Natural killer cell treated with Interleukin-12 subunit alpha and Interleukin-12 subunit beta and Interleukin-15 and Interleukin-18, amount 100 ng/mL, for 72 hours (primary cell): Measurements from ENCODE around the gene HEY2. TPM values are rescaled to one million over a fixed set of nuclear protein-coding genes. Genes with fewer than 3 reads are reported as not detected.

ENCODE experiments used
- ATAC-seq, 2 donors: fragments of 150-1000 bp; cut with Tn5 transposase in 1 of 2; sonication (Bioruptor Pico), chemical (Tn5 transposase) in 1 of 2; 2 replicates each; pipeline ENCODE4 v1.10.0; 2021
- DNase-seq: peaks from one replicate; pipeline ENCODE4 v3.0.0; 2022; ENCODE audit warnings: low spot score
- H3K27ac Mint-ChIP-seq, 2 donors: 1 replicate in 1 of 2; 2 replicates in 1 of 2; pipeline ENCODE4 v1.8.0; 2022; ENCODE audit warnings: mixed read lengths in 2 of 2, mild to moderate bottlenecking in 1 of 2, moderate library complexity in 1 of 2
- H3K27me3 Mint-ChIP-seq, 2 donors: 1 replicate in 1 of 2; 2 replicates in 1 of 2; pipeline ENCODE4 v1.8.0; 2022; ENCODE audit warnings: mixed read lengths in 2 of 2
- H3K36me3 Mint-ChIP-seq: one replicate; pipeline ENCODE4 v1.8.0; 2022; ENCODE audit warnings: mixed read lengths
- H3K4me1 Mint-ChIP-seq, 2 donors: 1 replicate in 1 of 2; 2 replicates in 1 of 2; pipeline ENCODE4 v1.8.0; 2022; ENCODE audit warnings: low read depth in 2 of 2, mixed read lengths in 2 of 2, mild to moderate bottlenecking in 1 of 2
- H3K4me3 Mint-ChIP-seq: one replicate; pipeline ENCODE4 v1.8.0; 2022; ENCODE audit warnings: mixed read lengths
- H3K9me3 Mint-ChIP-seq: 2 replicates; pipeline ENCODE4 v1.8.0; 2022; ENCODE audit warnings: mixed read lengths
- total RNA-seq, 2 donors: library from RNA; stranded (reverse); gene quantifications; one replicate each; pipeline ENCODE4 v1.2.3, GENCODE V29; 2022

The HEY2 gene
- total RNA-seq, 2 donors from 2014 or later: 0.10 TPM; not detected in 1

DNA sequence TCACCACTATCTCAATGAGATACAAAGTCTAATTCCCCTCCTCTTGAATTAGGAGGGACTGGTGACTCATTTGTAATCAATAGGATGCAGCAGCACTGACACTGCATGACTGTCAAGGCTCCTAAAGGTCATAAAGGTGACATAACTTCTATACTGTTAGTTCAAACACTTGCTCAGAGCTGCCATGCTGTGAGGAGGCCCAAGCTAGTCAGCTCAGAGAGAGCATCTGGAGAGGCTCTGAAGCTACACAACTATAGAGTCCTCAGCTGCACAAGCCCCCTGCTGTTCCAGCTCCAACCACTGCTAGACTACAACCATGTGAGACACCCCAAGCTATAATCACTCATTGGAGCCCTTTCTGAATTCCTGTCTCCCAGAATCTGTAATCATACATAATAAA is 17.0 kb upstream of the HEY2 start:
- H3K36me3 Mint-ChIP-seq: no peaks in the 10 kb centered on the region
- no peaks in the 10 kb centered on the region for H3K9me3 Mint-ChIP-seq
- H3K4me3 Mint-ChIP-seq: no peak overlapping the region
- H3K27me3 Mint-ChIP-seq: peaks cover 34 to 63% of the 10 kb centered on the region in 2 donors
- no peak overlapping the region for H3K27ac Mint-ChIP-seq
- H3K4me1 Mint-ChIP-seq: no peaks in the 10 kb centered on the region
- ATAC-seq (no peak), DNase-seq (no peak)

- no peaks in the 10 kb centered on the region for H3K9me3 Mint-ChIP-seq
- H3K36me3 Mint-ChIP-seq: no peaks in the 10 kb centered on the region
- no peaks in the 10 kb centered on the region for H3K4me1 Mint-ChIP-seq
- H3K27ac Mint-ChIP-seq: no peak overlapping the region
- no peak for DNase-seq
- H3K27me3 Mint-ChIP-seq: peaks cover 39 to 60% of the 10 kb centered on the region in 2 donors
- no peak for ATAC-seq
- no peak overlapping the region for H3K4me3 Mint-ChIP-seq
Measured at GRCh38 chr6:125733516-125734300, 15.7 kb upstream of the HEY2 start.

DNA sequence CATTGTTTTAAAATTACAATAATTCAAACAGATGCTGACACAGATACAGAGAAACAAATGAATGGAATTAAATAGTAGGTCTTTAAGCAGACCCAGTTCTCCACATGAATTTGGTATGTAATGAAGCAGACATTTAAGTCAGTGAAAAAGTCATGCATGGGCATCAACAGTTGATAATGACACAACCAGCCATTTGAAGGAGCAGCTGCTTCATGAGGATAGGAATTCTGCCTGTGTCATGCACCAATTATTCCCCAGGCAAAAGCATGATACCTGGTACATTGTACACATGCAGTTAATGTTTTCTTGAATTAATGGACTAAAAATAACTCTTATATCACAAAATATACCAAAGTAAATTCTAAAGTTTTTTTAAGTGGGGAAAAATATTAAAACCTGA is 11.2 kb upstream of the HEY2 start:
- DNase-seq (no peak), ATAC-seq (no peak)
- Mint-ChIP-seq H3K27me3 (peaks cover 37 to 51% of the 10 kb centered on the region in 2 donors), H3K9me3 (no peaks in the 10 kb centered on the region), H3K4me1 (no peaks in the 10 kb centered on the region), H3K27ac (no peak overlapping the region), H3K36me3 (no peaks in the 10 kb centered on the region), H3K4me3 (no peak overlapping the region)

- no peaks in the 10 kb centered on the region for H3K36me3 Mint-ChIP-seq
- ATAC-seq: no peak
- H3K27ac Mint-ChIP-seq: no peak overlapping the region
- no peak overlapping the region for H3K4me3 Mint-ChIP-seq
- no peak for DNase-seq
- peaks cover 35 to 51% of the 10 kb centered on the region in 2 donors for H3K27me3 Mint-ChIP-seq
- no peaks in the 10 kb centered on the region for H3K9me3 Mint-ChIP-seq
- H3K4me1 Mint-ChIP-seq: no peaks in the 10 kb centered on the region
Measured at GRCh38 chr6:125739364-125739763, 10.1 kb upstream of the HEY2 start.

DNA sequence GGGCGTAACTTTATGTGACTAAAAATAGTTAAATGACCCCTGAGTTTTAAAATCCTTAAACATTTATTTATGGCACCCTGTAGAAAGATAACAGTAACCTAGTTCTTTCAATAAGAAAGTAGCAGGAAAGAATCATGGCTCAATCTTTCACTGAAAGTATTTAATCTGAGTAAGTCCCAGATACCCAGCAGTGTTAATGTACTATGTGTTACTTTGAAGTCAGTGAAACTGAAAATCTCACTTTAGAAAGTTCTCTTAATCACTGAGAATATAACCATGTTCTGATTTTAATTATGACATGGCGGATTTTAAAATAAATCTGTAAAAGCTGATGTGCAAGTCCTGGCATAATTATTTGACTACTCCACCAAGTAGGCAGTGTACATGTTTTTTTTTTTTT is 8.1 kb upstream of the HEY2 start:
- ATAC-seq (no peak), DNase-seq (no peak)
- H3K36me3 Mint-ChIP-seq: no peaks in the 10 kb centered on the region
- no peak overlapping the region for H3K27ac Mint-ChIP-seq
- peaks cover 3 to 5% of the 10 kb centered on the region in 2 donors for H3K4me1 Mint-ChIP-seq
- peaks cover 24 to 46% of the 10 kb centered on the region in 2 donors for H3K27me3 Mint-ChIP-seq
- H3K4me3 Mint-ChIP-seq: no peak overlapping the region
- H3K9me3 Mint-ChIP-seq: no peaks in the 10 kb centered on the region

GRCh38 chr6:125742024-125742423 is 7.4 kb upstream of the HEY2 start:
- DNase-seq (no peak), ATAC-seq (no peak)
- Mint-ChIP-seq H3K27me3 (peaks cover 25 to 46% of the 10 kb centered on the region in 2 donors), H3K4me3 (no peak overlapping the region), H3K4me1 (peaks cover 9 to 12% of the 10 kb centered on the region in 2 donors), H3K27ac (no peak overlapping the region), H3K36me3 (no peaks in the 10 kb centered on the region), H3K9me3 (no peaks in the 10 kb centered on the region)

DNA sequence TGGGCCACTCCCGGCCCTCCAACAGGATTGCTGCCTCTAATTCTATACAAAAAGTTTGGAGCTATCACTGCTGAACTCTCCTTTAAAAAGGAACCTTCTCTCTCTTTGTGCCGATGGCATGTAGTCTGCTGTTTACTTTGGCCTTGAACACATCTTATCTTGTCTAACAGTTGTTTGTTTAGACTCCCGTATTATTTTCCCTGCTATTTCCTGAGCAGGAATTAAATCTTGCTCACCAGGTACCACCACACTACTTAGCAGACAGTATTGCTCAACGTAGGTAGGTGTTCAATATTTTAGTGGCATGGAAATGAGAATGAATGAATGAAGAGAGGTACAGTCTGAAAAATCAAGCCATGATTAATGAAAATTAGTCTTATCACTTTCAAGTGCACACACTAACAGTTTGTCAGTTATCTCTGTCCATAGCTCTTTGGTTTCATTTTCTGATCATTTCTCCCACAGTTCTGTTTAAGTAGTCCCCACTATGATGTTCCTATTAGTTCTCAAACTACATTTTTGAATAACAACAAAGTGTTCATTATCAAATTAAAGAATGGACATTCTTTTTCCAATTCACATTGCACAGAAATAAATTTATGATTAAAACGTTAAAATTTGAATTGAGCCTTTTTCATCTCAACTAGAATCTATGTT is 6.8 kb upstream of the HEY2 start:
- ATAC-seq (no peak), DNase-seq (no peak)
- Mint-ChIP-seq H3K27me3 (peaks cover 22 to 42% of the 10 kb centered on the region in 2 donors), H3K36me3 (no peaks in the 10 kb centered on the region), H3K9me3 (no peaks in the 10 kb centered on the region), H3K4me3 (no peak overlapping the region), H3K27ac (no peak overlapping the region), H3K4me1 (peaks cover 11 to 17% of the 10 kb centered on the region in 2 donors)

DNA sequence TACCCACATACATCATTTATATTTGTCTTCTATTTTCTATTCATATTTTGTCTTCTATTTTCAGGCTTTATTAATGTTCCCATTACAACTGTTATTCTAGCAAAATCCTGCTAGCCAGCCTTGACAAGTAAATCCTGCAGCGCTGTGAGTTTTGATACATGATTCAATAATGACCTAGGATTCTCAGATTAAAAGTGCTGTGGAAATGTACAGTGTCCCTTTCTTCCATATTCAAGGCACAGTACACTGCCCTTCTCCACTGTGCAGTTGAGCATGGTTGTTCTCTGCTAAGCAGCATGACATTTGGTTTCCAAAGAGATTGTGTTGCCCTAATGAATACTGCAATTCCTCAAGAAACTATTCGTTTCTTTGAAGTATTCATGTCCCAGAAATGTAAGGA is 5.8 kb upstream of the HEY2 start:
- H3K27me3 Mint-ChIP-seq: peaks cover 18 to 37% of the 10 kb centered on the region in 2 donors
- H3K36me3 Mint-ChIP-seq: no peaks in the 10 kb centered on the region
- ATAC-seq (no peak), DNase-seq (no peak)
- no peak overlapping the region for H3K27ac Mint-ChIP-seq
- H3K4me3 Mint-ChIP-seq: no peak overlapping the region
- peaks cover 16 to 20% of the 10 kb centered on the region in 2 donors for H3K4me1 Mint-ChIP-seq
- no peaks in the 10 kb centered on the region for H3K9me3 Mint-ChIP-seq

DNA sequence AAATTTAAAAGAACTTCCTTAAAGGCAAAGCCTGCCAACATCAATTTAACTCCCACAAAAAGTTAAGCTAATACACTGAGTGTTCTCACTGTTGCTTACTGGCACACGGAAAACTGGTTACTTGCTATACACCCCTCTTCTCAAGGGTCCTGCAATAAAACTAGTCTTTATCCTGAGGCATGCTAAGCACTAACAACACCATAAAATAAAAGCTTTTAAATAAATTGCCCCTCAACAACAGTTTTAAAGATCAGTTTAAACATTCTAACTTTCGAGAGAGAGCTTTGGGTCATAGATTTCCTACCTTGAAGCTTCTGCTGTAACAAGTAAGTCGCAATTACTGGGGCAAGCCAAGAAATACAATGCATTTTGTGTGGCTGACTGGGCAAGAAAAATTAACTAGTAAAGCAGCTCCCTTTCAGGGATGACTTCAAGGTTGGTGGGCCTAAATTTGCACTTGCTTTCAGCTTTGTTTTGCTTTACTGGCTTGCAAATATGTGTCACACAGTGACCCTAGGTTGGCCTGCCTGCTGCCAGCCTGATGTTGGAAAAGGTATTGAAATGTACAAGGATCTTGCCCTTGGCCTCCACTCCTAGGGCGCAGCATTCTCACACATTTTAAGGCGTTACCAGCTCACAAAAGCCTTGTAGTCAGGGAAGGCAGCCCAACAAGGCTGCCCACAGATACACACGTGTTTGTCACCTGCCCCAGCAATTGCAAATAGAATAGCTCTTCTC is 4.0 kb upstream of the HEY2 start:
- Mint-ChIP-seq H3K36me3 (no peaks in the 10 kb centered on the region), H3K27me3 (peaks cover 22 to 42% of the 10 kb centered on the region in 2 donors), H3K27ac (peak overlapping the region in 1 of 2 donors; percentile 31), H3K9me3 (no peaks in the 10 kb centered on the region), H3K4me3 (no peak overlapping the region), H3K4me1 (peaks cover 23 to 32% of the 10 kb centered on the region in 2 donors)
- no peak for ATAC-seq
- DNase-seq: no peak

- H3K4me3 Mint-ChIP-seq: peak overlapping the region; percentile 94
- peaks cover 25 to 46% of the 10 kb centered on the region in 2 donors for H3K27me3 Mint-ChIP-seq
- H3K4me1 Mint-ChIP-seq: peaks cover 26 to 36% of the 10 kb centered on the region in 2 donors
- no peaks in the 10 kb centered on the region for H3K36me3 Mint-ChIP-seq
- peak overlapping the region; percentile 27 to 31 for H3K27ac Mint-ChIP-seq
- DNase-seq (no peak), ATAC-seq (no peak)
- H3K9me3 Mint-ChIP-seq: no peaks in the 10 kb centered on the region
Measured at GRCh38 chr6:125746019-125746414, 3.4 kb upstream of the HEY2 start.

GRCh38 chr6:125746731-125747588 is 2.5 kb upstream of the HEY2 start:
- no peaks in the 10 kb centered on the region for H3K9me3 Mint-ChIP-seq
- H3K36me3 Mint-ChIP-seq: no peaks in the 10 kb centered on the region
- peaks cover 29 to 36% of the 10 kb centered on the region in 2 donors for H3K4me1 Mint-ChIP-seq
- peak overlapping the region; percentile 27 to 31 for H3K27ac Mint-ChIP-seq
- ATAC-seq (peak; percentile 43 to 53), DNase-seq (peak; percentile 81)
- H3K27me3 Mint-ChIP-seq: peaks cover 29 to 52% of the 10 kb centered on the region in 2 donors
- H3K4me3 Mint-ChIP-seq: peak overlapping the region; percentile 94

GRCh38 chr6:125747589-125748405 is 1.6 kb upstream of the HEY2 start:
- Mint-ChIP-seq H3K36me3 (no peaks in the 10 kb centered on the region), H3K27ac (no peak overlapping the region), H3K9me3 (no peaks in the 10 kb centered on the region), H3K4me1 (peaks cover 29 to 36% of the 10 kb centered on the region in 2 donors), H3K27me3 (peaks cover 24 to 47% of the 10 kb centered on the region in 2 donors), H3K4me3 (peak overlapping the region; percentile 94)
- ATAC-seq (no peak), DNase-seq (peak; percentile 64)
